CD4-positive, alpha-beta T cell treated with Interleukin-6 for 4 hours (primary cell): ENCODE measurements around the gene PRMT3.
"Not testable (repeated sequence)": the region's sequence is repeated elsewhere in the genome, so short reads cannot be mapped to it uniquely, and the experiment has no call there.

Experiments
- DNase-seq: peaks from one replicate; pipeline ENCODE4 v3.0.0-alpha.2; 2020; ENCODE audit warnings: mixed read lengths

The PRMT3 gene

DNA sequence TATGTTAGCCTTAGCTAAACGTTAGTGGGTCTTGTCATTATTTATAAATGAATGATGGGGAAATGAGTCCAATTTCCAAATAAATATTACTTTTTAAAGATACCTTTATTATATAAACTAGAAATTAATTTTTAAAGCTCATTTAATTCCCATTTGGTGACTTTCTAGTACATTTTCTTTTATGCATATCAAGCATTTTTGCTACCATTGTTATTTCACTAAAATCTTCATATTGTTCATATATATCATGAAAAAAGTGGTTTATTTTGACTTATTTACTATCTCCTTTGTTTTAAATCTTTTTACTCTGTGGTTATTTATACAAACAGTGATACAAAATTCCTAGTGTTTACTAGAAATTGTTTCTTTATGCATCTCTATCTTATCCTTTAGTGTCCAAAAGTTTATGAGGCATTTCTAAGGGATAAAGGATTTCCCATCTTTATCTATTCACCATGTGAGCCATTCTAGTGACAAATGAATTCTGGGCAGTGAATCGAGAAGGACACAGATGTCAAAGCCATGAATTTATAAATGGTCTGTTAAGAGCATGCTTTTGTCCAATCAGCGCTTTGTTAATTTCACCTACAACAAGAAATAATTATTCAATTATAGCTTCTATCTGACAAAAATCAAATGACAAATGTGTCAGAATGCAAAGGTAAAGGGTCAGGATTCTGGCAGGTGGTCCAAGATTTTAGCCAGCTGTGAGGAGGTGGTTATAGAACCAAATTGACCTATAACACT is 70.6 kb downstream of the PRMT3 start:
- no peak for DNase-seq

- DNase-seq: no peak
These were observed 71.6 kb downstream of the PRMT3 start for GRCh38 chr11:20458905-20459632.

GRCh38 chr11:20459865-20460264 is 72.3 kb downstream of the PRMT3 start:
- DNase-seq: no peak

DNA sequence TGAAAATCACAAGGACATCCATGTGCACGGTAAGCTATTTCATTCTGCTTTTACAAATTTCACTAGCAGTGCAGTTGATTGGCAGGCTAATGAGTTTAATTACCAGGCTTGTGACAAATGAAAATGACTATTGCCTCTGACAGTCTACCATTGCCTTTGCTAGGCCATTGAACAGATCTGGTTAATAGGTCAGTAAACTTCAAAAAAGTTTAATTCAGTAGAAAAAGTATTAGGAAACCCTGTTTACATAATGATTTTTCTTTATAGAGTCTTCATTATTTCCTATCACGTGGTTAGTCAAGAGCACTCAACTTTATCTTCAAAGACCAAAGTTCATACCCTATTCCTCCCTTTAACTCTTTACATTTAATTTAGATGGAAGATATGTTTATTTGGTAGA is 77.0 kb downstream of the PRMT3 start:
- no peak for DNase-seq

GRCh38 chr11:20467487-20468185 is 80.1 kb downstream of the PRMT3 start:
- no peak for DNase-seq

DNA sequence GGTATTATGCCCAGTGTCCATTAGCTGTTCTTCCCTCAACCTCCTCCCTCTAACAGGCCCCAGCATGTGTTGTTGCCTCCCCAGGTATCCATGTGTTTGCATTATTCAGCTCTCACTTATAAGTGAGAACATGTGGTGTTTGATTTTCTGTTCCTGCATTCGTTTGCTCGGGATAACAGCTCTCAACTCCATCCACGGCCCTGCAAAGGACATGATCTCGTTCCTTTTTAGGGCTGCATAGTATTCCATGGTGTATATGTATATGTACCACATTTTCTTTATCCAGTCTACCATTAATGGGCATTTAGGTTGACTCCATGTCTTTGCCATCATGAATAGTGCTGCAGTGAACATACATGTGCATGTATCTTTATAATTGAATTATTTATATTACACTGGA is 82.8 kb downstream of the PRMT3 start:
- no peak for DNase-seq

GRCh38 chr11:20471929-20472328 is 84.4 kb downstream of the PRMT3 start:
- DNase-seq: not testable (repeated sequence)

- no peak for DNase-seq
These were observed 86.8 kb downstream of the PRMT3 start for GRCh38 chr11:20474176-20474881.

DNA sequence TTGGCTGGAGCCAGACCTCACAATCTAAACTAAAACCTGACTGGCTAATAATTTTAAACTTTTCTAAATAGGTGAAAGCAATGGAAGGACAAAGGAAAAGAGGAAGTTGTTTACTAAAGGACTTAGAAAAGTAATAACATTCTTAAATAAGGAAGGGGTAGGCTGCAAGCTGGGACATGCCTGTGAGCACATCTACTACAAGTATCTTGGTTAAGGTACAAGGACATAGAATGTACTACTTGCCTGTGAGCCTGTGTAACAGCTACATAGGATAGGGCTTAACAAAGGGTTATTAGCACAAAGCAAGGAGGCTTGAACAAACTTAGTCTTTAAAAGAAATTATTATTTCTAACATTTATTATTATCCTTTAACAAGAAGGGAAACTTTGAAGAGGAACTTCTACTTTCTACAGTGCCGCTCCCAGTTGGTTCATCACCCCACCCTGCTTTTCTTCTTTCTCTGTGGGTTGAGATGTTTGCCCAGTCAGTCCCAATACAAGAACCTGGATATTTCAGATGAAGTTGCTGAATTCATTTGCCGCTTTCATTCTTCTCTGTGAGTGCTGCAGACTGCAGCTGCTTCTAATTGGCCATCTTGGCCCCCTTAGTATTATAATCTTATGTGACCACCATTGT is 87.5 kb downstream of the PRMT3 start:
- DNase-seq: no peak

DNA sequence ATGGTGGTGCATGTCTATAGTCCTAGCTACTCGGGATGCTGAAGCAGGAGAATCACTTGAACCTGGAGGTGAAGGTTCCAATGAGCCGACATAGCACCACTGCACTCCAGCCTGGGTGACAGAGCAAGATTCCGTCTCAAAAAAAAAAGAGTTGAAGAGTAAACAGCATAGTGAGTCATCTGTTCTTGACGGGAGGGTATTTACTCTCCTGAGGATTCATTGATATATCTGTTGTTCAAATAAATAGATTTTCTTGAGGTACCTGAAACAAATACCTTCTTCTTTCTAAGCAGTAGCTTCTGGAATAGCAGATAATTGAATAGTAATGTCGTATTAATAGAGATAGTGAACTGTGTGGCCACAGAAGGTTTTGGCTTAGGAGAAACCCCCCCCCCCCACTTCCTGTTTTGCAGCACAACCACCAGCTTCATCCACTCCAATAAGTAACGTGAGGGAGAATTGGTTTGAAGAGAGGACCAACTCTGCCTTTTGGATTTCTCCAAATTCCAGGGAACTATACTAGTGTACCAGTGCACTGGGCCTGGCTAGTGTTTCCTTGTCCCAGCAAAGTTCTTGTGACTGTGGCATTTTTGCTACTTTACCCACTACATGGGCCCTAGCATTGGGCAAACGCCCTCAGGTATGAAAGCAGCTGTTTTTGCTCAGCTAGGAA is 90.0 kb downstream of the PRMT3 start:
- peak; percentile 5 for DNase-seq

- no peak for DNase-seq
These were observed 92.0 kb downstream of the PRMT3 start for GRCh38 chr11:20479513-20479912.

DNA sequence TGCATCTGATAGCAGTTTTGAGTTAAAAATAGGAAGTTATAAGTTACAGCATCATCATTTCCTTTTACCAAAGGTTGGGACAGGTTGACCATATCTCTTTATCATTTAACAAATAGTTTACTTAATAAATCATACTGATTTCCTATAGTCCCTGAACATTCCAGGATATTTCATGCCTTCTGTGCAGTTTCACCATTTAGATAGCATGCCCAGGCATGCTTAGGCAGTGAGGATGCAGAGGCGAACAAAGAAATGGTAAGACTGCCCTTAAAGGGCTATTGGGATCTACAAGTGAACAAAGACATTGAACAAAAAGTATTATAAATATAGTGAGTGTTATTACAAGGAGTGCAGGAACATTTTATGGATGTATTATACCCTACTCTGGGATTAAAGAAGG is 96.4 kb downstream of the PRMT3 start:
- DNase-seq: no peak

GRCh38 chr11:20484416-20484815 is 96.9 kb downstream of the PRMT3 start:
- not testable (repeated sequence) for DNase-seq

- DNase-seq: no peak
These were observed 100.8 kb downstream of the PRMT3 start for GRCh38 chr11:20488352-20488751.

DNA sequence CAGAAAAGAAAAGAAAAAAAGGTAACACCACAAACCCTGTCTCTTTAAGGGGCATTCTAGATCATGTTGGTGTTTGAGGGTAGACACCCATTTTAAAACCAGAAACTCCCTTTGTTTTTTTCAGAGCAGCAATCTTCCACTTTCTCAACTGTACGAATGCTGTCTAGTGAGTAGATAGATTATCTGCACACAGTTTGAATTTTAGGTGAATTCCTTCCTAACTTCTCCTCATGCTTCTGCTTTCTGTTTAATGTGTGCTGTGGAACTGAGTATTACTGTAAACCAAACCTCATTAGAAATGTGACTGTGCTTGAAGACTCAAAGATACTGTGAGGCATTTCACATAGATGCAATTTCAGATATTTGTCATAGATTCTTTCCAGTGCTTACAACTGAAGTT is 102.4 kb downstream of the PRMT3 start:
- no peak for DNase-seq

- no peak for DNase-seq
These were observed 105.8 kb downstream of the PRMT3 start for GRCh38 chr11:20493340-20493739.

DNA sequence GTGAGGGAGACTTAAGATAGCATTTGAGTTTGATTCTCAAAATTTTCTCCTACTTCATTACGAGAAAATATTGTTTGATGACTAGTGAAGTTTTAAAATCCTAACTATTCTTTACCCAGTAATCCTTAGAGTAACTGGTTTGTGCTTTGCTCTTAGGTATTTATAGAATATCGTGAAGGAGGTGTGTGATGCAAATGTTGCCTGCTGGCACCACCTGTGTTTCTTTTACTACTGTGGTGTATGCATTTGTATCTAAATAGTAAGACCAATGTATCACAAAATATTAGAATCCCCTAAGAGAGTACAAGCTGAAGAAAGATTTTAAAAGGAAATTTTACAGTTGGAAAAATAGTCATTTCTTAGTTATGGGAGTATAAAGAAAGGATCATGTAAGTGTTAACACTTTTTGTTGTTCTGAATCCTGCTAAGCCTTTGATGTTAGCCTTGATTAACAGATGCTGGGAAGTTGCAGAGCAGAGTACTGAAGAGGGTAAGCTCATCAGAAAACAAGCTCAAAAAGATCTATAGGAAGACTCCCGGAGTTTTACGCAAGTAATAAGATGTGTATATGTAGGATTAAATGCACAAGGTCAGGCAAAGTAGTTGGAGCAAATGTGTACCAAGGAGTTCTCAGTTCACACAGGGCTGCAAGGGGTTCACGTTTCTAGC is 109.7 kb downstream of the PRMT3 start:
- DNase-seq: no peak

- no peak for DNase-seq
These were observed 113.7 kb downstream of the PRMT3 start for GRCh38 chr11:20501252-20501651.

DNA sequence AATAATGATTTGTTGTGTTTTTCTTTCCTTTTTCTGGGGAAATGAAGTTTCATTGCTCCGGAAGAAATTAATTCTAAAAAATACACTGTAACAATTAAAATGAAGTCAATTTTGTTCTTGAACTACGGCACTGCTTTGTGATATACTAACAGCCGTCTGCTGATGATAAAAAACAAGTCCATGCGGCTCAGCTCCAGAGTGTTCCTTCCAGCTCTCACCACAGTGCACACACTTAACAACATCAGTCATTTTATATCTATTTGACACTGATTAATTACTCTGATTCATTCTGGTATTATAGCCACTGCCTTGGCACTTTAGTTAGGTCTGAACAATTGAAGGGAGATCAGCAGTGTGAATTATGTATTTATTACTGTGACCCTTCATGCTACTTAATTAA is 114.5 kb downstream of the PRMT3 start:
- no peak for DNase-seq

- DNase-seq: no peak
These were observed 124.5 kb downstream of the PRMT3 start for GRCh38 chr11:20511982-20512381.

DNA sequence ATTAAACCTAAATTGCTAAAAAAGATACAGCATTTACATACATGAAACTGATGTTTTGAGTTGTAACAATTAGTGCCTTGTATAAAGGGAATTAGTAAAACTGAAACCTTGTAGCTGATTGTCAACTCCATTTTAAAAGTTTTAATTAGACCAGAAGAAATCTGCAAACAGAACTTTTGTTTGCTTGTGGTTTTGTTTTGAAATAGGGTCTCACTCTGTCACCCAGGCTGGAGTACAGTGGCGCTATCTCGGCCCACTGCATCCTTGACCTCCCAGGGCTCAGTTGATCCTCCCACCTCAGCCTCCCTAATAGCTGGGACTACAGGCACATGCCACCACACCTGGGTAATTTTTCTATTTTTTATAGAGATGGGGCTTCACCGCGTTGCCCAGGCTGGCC is 125.4 kb downstream of the PRMT3 start:
- DNase-seq: no peak
